GM12878 (cell line): ENCODE results near the gene DGLUCY. TPM values are rescaled to one million over a fixed set of nuclear protein-coding genes. Genes with fewer than 3 reads are reported as not detected.
"Not testable (repeated sequence)": the region's sequence is repeated elsewhere in the genome, so short reads cannot be mapped to it uniquely, and the experiment has no call there.

Experiments
- ATAC-seq: fragments of 200-7000 bp; cut with Tn5 transposase; 3 replicates; pipeline ENCODE4 v1.9.1; 2020; ENCODE audit warnings: mild to moderate bottlenecking, moderate library complexity
- BruUV-seq: library from RNA; stranded (reverse); fragments of 400-500 nt; replicated peaks from 2 replicates; lab custom pipeline; 2021; lab: Mats Ljungman, UMichigan
- CTCF ChIA-PET: fragments of 300-600 bp; sonication (Branson Sonifier 250); formaldehyde crosslinking; extraction: SDS; loops from one replicate; lab custom pipeline; 2021; ENCODE audit warnings: inconsistent platforms; lab: Yijun Ruan, JAX
- POLR2A ChIA-PET: fragments of 350-600 bp; formaldehyde crosslinking; extraction: SDS; loops from one replicate; lab custom pipeline; 2021; ENCODE audit warnings: inconsistent platforms; lab: Charles Lee
- RAD21 ChIA-PET: fragments of 300-600 bp; sonication (Branson Sonifier 250); formaldehyde crosslinking; loops from one replicate; lab custom pipeline; 2023; ENCODE audit warnings: antibody characterized with exemption; ENCODE audit not compliant: unreplicated experiment; lab: Charles Lee
- SMC1A ChIA-PET: fragments of 300-600 bp; sonication (Branson Sonifier 250); formaldehyde crosslinking; loops from one replicate; lab custom pipeline; 2023; ENCODE audit not compliant: unreplicated experiment, uncharacterized antibody; lab: Charles Lee
- DNase-seq: peaks from one replicate; pipeline ENCODE4 v3.0.0-alpha.2; 2011; ENCODE audit warnings: low read depth, low spot score
- FAIRE-seq: peaks from 3 replicates; lab custom pipeline; 2011; peaks lifted over from hg19 to GRCh38; lab: Jason Lieb, UNC
- H2AFZ ChIP-seq: 2 replicates; pipeline ENCODE4 v1.6.0; 2011; ENCODE audit warnings: low read depth, low read length, control low read depth; ENCODE audit not compliant: control insufficient read depth
- H3K27ac ChIP-seq: 2 replicates; pipeline ENCODE4 v1.5.1; 2011; ENCODE audit warnings: control low read depth; ENCODE audit not compliant: control insufficient read depth, insufficient read depth
- H3K27me3 ChIP-seq, 2 experiments: replicated peaks in 1 of 2; 2 replicates each; pipeline versions ENCODE4 v1.6.0 to v1.6.1; 2011; ENCODE audit warnings: low read length in 1 of 2; ENCODE audit not compliant: control insufficient read depth in 2 of 2, insufficient read depth in 2 of 2
- H3K36me3 ChIP-seq, 2 experiments: 2 replicates each; pipeline ENCODE4 v1.5.1; 2011; ENCODE audit warnings: low read length in 1 of 2; ENCODE audit not compliant: control insufficient read depth in 2 of 2, insufficient read depth in 2 of 2
- H3K4me1 ChIP-seq: 2 replicates; pipeline ENCODE4 v1.6.1; 2011; ENCODE audit warnings: mild to moderate bottlenecking, low read length, moderate library complexity, mixed read lengths; ENCODE audit not compliant: control insufficient read depth, insufficient read depth
- H3K4me2 ChIP-seq: 2 replicates; pipeline ENCODE4 v1.6.0; 2011; ENCODE audit warnings: control low read depth; ENCODE audit not compliant: control insufficient read depth, insufficient read depth
- H3K4me3 ChIP-seq: fragments of 200-600 bp; sonication (generic); 2 replicates; pipeline ENCODE4 v1.5.1; 2016
- H3K79me2 ChIP-seq: 2 replicates; pipeline ENCODE4 v1.6.0; 2011; ENCODE audit warnings: low read length; ENCODE audit not compliant: control insufficient read depth, insufficient read depth
- H3K9ac ChIP-seq: 2 replicates; pipeline ENCODE4 v1.8.0; 2011; ENCODE audit warnings: low read length, control low read depth, mixed read lengths; ENCODE audit not compliant: control insufficient read depth, insufficient read depth
- H3K9me3 ChIP-seq: replicated peaks from 3 replicates; pipeline ENCODE4 v1.5.1; 2011; ENCODE audit warnings: mild to moderate bottlenecking, low read length; ENCODE audit not compliant: control insufficient read depth, insufficient read depth
- H4K20me1 ChIP-seq: 2 replicates; pipeline ENCODE4 v1.6.0; 2011; ENCODE audit not compliant: control insufficient read depth, insufficient read depth
- CEBPB ChIP-seq, 2 experiments: fragments of 150-350 bp in 1 of 2; IDR thresholded peaks; 2 replicates each; pipeline ENCODE4 v1.6.1; 2012 to 2014; ENCODE audit warnings: low read depth in 2 of 2, low read length in 2 of 2, borderline replicate concordance in 1 of 2, inconsistent platforms in 1 of 2
- CHD1 ChIP-seq: IDR thresholded peaks from 2 replicates; pipeline ENCODE4 v1.6.1; 2012; ENCODE audit warnings: low read depth, low read length, improper control_type of control experiment
- CREB1 ChIP-seq: IDR thresholded peaks from 2 replicates; pipeline ENCODE4 v1.6.1; 2012; ENCODE audit warnings: low read depth, mild to moderate bottlenecking, inconsistent platforms
- DPF2 ChIP-seq: fragments of 450-650 bp; IDR thresholded peaks from 2 replicates; pipeline ENCODE4 v1.6.1; 2017; ENCODE audit warnings: mild to moderate bottlenecking
- GABPA ChIP-seq: IDR thresholded peaks from 2 replicates; pipeline ENCODE4 v1.6.1; 2014; ENCODE audit warnings: antibody characterized with exemption, low read depth, mild to moderate bottlenecking, inconsistent platforms
- IKZF1 ChIP-seq: fragments of 450-650 bp; conservative IDR thresholded peaks from 2 replicates; pipeline ENCODE4 v1.6.1; 2017; ENCODE audit warnings: antibody characterized with exemption, mild to moderate bottlenecking
- KLF5 ChIP-seq: fragments of 450-650 bp; IDR thresholded peaks from 2 replicates; pipeline ENCODE4 v1.6.1; 2014; ENCODE audit warnings: mild to moderate bottlenecking; ENCODE audit not compliant: partially characterized antibody
- NFYB ChIP-seq: IDR thresholded peaks from 2 replicates; pipeline ENCODE4 v1.6.1; 2011; ENCODE audit warnings: low read depth, mild to moderate bottlenecking, low read length, improper control_type of control experiment, moderate library complexity; ENCODE audit not compliant: insufficient read depth
- NR2C2 ChIP-seq: IDR thresholded peaks from 2 replicates; pipeline ENCODE4 v1.6.1; 2011; ENCODE audit warnings: borderline replicate concordance, low read depth; ENCODE audit not compliant: control insufficient read depth, insufficient read length
- RAD21 ChIP-seq: IDR thresholded peaks from 2 replicates; pipeline ENCODE4 v1.6.1; 2011; ENCODE audit warnings: mild to moderate bottlenecking, low read depth, low read length, moderate library complexity; ENCODE audit not compliant: insufficient read depth
- SMAD1 ChIP-seq: fragments of 450-650 bp; IDR thresholded peaks from 2 replicates; pipeline ENCODE4 v1.6.1; 2018; ENCODE audit warnings: mild to moderate bottlenecking, low read depth; ENCODE audit not compliant: partially characterized antibody
- ZNF217 ChIP-seq: fragments of 450-650 bp; IDR thresholded peaks from 2 replicates; pipeline ENCODE4 v1.6.1; 2017; ENCODE audit warnings: antibody characterized with exemption, mild to moderate bottlenecking
- WGBS: methylation state at CpG from one replicate; pipeline ENCODE4 v1.1.6; 2016; ENCODE audit warnings: low lambda C conversion rate; ENCODE audit not compliant: insufficient replicate concordance, insufficient coverage; ENCODE audit errors: missing lambda C conversion rate; 5-methylcytosine and 5-hydroxymethylcytosine counted together
- in situ Hi-C: fragments of 300-500 bp; cut with MboI; formaldehyde crosslinking; loops from 9 replicates; pipeline ENCODE4 v1.14.3; 2018; ENCODE audit warnings: mixed read lengths
- intact Hi-C: fragments of 100-400 bp; cut with micrococcal nuclease; formaldehyde crosslinking; loops from one replicate; pipeline ENCODE4 v1.14.2; 2022; ENCODE audit not compliant: unreplicated experiment
- polyA plus RNA-seq, 11 experiments: library from polyadenylated mRNA; depleted of rRNA in 4 of 11; unstranded in 6 of 11; stranded (reverse) in 5 of 11; fragments of >200 nt; fragmentation: Nextera tagmentation in 4 of 11; fragmentation: Illumina TruSeq in 1 of 11; extraction: Ambion mirVana in 4 of 11; extraction: Trizol in 1 of 11; gene quantifications; 1 replicate in 1 of 11; 2 replicates in 10 of 11; pipeline versions ENCODE4 v1.2.1 to v1.2.3, GENCODE V29; 2011 to 2016; ENCODE audit warnings: inconsistent platforms in 2 of 11, missing spikeins in 2 of 11, low read depth in 1 of 11
- total RNA-seq, 4 experiments: library from RNA; depleted of rRNA in 3 of 4; stranded (reverse); fragments of >200 nt in 3 of 4; fragmentation: Illumina TruSeq in 1 of 4; extraction: Trizol in 1 of 4; gene quantifications; 2 replicates each; pipeline versions ENCODE4 v1.2.1 to v1.2.3, GENCODE V29; 2013 to 2021
- TF ChIP-seq, protein P1 (sequence below): IDR thresholded peaks from 2 replicates; pipeline ENCODE4 v1.6.1; 2011; ENCODE audit warnings: mild to moderate bottlenecking, low read depth, low read length, moderate library complexity; ENCODE audit not compliant: insufficient replicate concordance

DGLUCY gene
- total and polyA plus RNA-seq, 10 of the 15 experiments (the other 5 are each of a cell fraction or from before 2014, with no cell fraction given), result 15.0 to 70.3 (median 55.1) TPM

DNA sequence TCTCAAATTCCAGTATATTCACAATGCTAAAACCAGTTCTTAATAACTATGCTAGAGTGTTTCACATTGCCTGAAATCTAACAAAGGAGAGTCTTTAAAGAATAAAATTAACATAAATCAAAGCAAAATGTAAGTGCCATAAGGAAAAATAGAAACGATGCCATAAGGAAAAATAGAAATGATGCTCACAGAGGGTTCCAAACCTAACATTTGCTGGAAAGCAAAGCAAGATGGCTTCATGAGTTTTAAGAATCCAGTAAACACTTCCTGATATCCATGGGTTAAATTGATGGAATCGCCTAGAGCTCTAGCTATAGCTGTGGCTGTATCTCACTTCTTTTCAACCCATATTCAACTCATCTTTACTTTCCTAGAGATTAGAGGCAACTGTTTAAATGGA is 66.7 kb downstream of the DGLUCY start:
- Histone ChIP-seq H3K9ac (no peak overlapping the region), H3K4me3 (no peak overlapping the region), H3K36me3 (peaks cover 2 to 28% of the 10 kb centered on the region in 2 experiments), H3K27ac (no peak overlapping the region), H3K4me2 (no peak overlapping the region), H4K20me1 (no peaks in the 10 kb centered on the region), H3K79me2 (no peaks in the 10 kb centered on the region), H3K27me3 (no peaks in the 10 kb centered on the region), H2AFZ (no peak overlapping the region), H3K4me1 (no peaks in the 10 kb centered on the region), H3K9me3 (no peaks in the 10 kb centered on the region)
- WGBS, result 97% methylated on average over 2 of the region's 2 CpGs
- ChIA-PET RAD21 (no interaction called here), POLR2A (no interaction called here), CTCF (interaction anchor here (0.7 kb wide), 1 partner anchor 116 kb away, joined by 5 read pairs; no protein-coding TSS in a partner anchor), SMC1A (interaction anchor here (0.6 to 1.4 kb wide), 4 partner anchors 13 to 110 kb away, joined by 3 to 5 read pairs (median 4); no protein-coding TSS in a partner anchor)
- ATAC-seq, result no peak
- in situ Hi-C loops, result no loop called here
- no peak for DNase-seq
- intact Hi-C loops, result no loop called here
- TF ChIP-seq, protein P1, sequence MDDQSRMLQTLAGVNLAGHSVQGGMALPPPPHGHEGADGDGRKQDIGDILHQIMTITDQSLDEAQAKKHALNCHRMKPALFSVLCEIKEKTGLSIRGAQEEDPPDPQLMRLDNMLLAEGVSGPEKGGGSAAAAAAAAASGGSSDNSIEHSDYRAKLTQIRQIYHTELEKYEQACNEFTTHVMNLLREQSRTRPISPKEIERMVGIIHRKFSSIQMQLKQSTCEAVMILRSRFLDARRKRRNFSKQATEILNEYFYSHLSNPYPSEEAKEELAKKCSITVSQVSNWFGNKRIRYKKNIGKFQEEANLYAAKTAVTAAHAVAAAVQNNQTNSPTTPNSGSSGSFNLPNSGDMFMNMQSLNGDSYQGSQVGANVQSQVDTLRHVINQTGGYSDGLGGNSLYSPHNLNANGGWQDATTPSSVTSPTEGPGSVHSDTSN, result no peak
- TF ChIP-seq CEBPB (IDR thresholded peaks at IDR 0.05; ENCODE audit: borderline replicate concordance in 1 of 2, low read depth in 2 of 2, low read length in 2 of 2), result no peak
- no peak for TF ChIP-seq CHD1
- no peak for TF ChIP-seq IKZF1
- no peak for TF ChIP-seq GABPA
- TF ChIP-seq NR2C2, result no peak
- TF ChIP-seq ZNF217, result no peak
- TF ChIP-seq CREB1, result no peak
- no peak for TF ChIP-seq SMAD1
- no peak for TF ChIP-seq NFYB
- TF ChIP-seq KLF5, result no peak
- no peak for TF ChIP-seq DPF2
- no peak for TF ChIP-seq RAD21
- no TSS peak for BruUV-seq
- no peak for FAIRE-seq

DNA sequence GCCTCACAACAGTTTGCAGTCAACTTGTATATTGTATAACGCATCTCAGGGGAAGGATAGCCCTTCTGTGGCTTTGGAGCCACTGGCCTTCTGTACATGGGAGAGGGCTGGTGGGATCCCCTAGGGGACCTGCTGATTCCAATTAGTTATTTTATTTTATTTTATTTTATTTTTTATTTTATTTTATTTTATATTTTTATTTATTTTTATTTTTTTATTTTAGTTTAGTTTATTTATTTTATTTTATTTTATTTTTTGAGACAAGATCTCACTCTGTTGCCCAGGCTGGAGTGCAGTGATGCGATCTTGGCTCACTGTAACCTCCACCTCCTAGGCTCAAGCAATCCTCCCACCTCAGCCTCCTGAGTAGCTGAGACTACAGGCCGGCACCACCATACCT is 68.9 kb downstream of the DGLUCY start:
- FAIRE-seq, result not testable (repeated sequence)

More for the DNA sequence above, 68.9 kb downstream of the DGLUCY start:
- H3K4me3 ChIP-seq, RAD21 ChIA-PET, ATAC-seq, H3K27me3 ChIP-seq, H3K27ac ChIP-seq, BruUV-seq, H3K4me2 ChIP-seq, H4K20me1 ChIP-seq, POLR2A ChIA-PET, H3K9me3 ChIP-seq, H3K9ac ChIP-seq, H3K79me2 ChIP-seq, DNase-seq, intact Hi-C loops, H3K4me1 ChIP-seq, SMC1A ChIA-PET, H2AFZ ChIP-seq, in situ Hi-C loops: not testable (repeated sequence)
- H3K36me3 ChIP-seq, result peaks cover 6 to 30% of the 10 kb centered on the region in 2 experiments
- 93% methylated on average over 3 of the region's 3 CpGs for WGBS
- CTCF ChIA-PET, result interaction anchor here (1.0 to 2.4 kb wide), 2 partner anchors 9 to 104 kb away, joined by 4 to 9 read pairs; no protein-coding TSS in a partner anchor
